ENCODE data around the gene RAB40C.

GRCh38 chr16:595942-596735 is 6.3 kb downstream of the RAB40C start:
- no peak for TF ChIP-seq CTCF (IDR thresholded peaks at IDR 0.05; ENCODE audit: low read length)
- TF ChIP-seq EZH2 (optimal IDR thresholded peaks at IDR 0.05; ENCODE audit: low read depth, low read length): no peak
- TF ChIP-seq EZH2phosphoT487 (IDR thresholded peaks at IDR 0.05; ENCODE audit: low read length): no peak

Measured in MM.1S (cell line).